ENCODE measurements around the gene COL25A1. TPM values are rescaled to one million over a fixed set of nuclear protein-coding genes. Genes with fewer than 3 reads are reported as not detected.

COL25A1 gene
- total and polyA plus RNA-seq, 4 donors, result 0.61 to 4.4 (median 2.1) TPM

GRCh38 chr4:108900018-108900580 lies 402.4 kb downstream of the COL25A1 start:
- 68% methylated on average over 3 of the region's 3 CpGs for WGBS
- H3K27me3 ChIP-seq (ENCODE audit: control insufficient read depth in 4 of 4, insufficient read depth in 4 of 4, low read length in 3 of 4), result no peaks in the 10 kb centered on the region
- no peak overlapping the region for H3K4me3 ChIP-seq (ENCODE audit: low read depth in 1 of 3, low read length in 3 of 3)
- no peak for DNase-seq (ENCODE audit: low spot score)
- no peak overlapping the region for H3K27ac ChIP-seq (ENCODE audit: low read depth in 1 of 2, low read length in 2 of 2)
- H3K9ac ChIP-seq (ENCODE audit: low read depth in 1 of 2, low read length in 2 of 2), result no peak overlapping the region
- H3K9me3 ChIP-seq (ENCODE audit: control insufficient read depth in 4 of 4, low read length in 3 of 4), result no peaks in the 10 kb centered on the region
- H3K36me3 ChIP-seq (ENCODE audit: control insufficient read depth in 4 of 4, insufficient read depth in 3 of 4, low read depth in 1 of 4, low read length in 3 of 4), result no peaks in the 10 kb centered on the region
- TF ChIP-seq NR2F2 (IDR thresholded peaks at IDR 0.05), result no peak
- TF ChIP-seq TAF1 (conservative IDR thresholded peaks at IDR 0.05), result no peak
- TF ChIP-seq SP1 (IDR thresholded peaks at IDR 0.05), result no peak
- TF ChIP-seq, protein P1, sequence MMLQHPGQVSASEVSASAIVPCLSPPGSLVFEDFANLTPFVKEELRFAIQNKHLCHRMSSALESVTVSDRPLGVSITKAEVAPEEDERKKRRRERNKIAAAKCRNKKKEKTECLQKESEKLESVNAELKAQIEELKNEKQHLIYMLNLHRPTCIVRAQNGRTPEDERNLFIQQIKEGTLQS (IDR thresholded peaks at IDR 0.05), result no peak
- no peak for TF ChIP-seq FOXA1 (IDR thresholded peaks at IDR 0.05)
- no peak for TF ChIP-seq MAX (IDR thresholded peaks at IDR 0.05)
- TF ChIP-seq ZBTB33 (IDR thresholded peaks at IDR 0.05), result no peak
- TF ChIP-seq HNF4A (conservative IDR thresholded peaks at IDR 0.05), result no peak
- no peak for TF ChIP-seq RXRA (IDR thresholded peaks at IDR 0.05)
- no peak for TF ChIP-seq JUND (IDR thresholded peaks at IDR 0.05)
- TF ChIP-seq REST (IDR thresholded peaks at IDR 0.05), result no peak
- no peak for TF ChIP-seq YY1 (IDR thresholded peaks at IDR 0.05)
- TF ChIP-seq HNF4G (IDR thresholded peaks at IDR 0.05), result no peak
- TF ChIP-seq EGR1 (IDR thresholded peaks at IDR 0.05; ENCODE audit: low read depth in 2 of 2), result no peak
- no peaks in the 10 kb centered on the region for H3K4me1 ChIP-seq (ENCODE audit: control insufficient read depth in 4 of 4, insufficient read depth in 4 of 4, low read length in 3 of 4)

DNA sequence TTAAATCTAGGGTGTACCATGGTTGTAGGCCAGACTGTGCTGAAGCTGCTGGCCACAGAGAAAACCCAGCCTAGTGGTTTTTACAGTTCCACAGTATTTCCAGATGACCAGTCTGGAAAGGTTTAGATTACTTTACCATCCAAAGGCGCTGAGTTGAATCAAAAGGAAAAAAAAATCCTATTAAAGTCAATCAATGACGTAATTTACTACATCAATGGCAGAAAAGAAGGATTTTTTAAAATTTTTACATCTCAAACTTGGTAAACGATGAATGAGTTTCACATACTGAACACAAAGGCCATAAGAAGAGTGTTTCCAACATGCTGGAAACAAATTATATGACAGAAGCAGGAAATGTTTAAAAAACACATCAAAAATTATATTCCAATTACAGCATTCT lies 409.0 kb downstream of the COL25A1 start:
- Histone ChIP-seq H3K27me3 (ENCODE audit: control insufficient read depth in 4 of 4, insufficient read depth in 4 of 4, low read length in 3 of 4) (no peaks in the 10 kb centered on the region), H3K4me1 (ENCODE audit: control insufficient read depth in 4 of 4, insufficient read depth in 4 of 4, low read length in 3 of 4) (peaks cover 0 to 2% (median 0%) of the 10 kb centered on the region in 4 donors), H3K9ac (ENCODE audit: low read depth in 1 of 2, low read length in 2 of 2) (no peak overlapping the region), H3K4me3 (ENCODE audit: low read depth in 1 of 3, low read length in 3 of 3) (no peak overlapping the region), H3K9me3 (ENCODE audit: control insufficient read depth in 4 of 4, low read length in 3 of 4) (no peaks in the 10 kb centered on the region), H3K36me3 (ENCODE audit: control insufficient read depth in 4 of 4, insufficient read depth in 3 of 4, low read depth in 1 of 4, low read length in 3 of 4) (no peaks in the 10 kb centered on the region), H3K27ac (ENCODE audit: low read depth in 1 of 2, low read length in 2 of 2) (no peak overlapping the region)
- no peak for DNase-seq (ENCODE audit: low spot score)
- 87% methylated on average over 3 of the region's 3 CpGs for WGBS
- TF ChIP-seq, protein P2, sequence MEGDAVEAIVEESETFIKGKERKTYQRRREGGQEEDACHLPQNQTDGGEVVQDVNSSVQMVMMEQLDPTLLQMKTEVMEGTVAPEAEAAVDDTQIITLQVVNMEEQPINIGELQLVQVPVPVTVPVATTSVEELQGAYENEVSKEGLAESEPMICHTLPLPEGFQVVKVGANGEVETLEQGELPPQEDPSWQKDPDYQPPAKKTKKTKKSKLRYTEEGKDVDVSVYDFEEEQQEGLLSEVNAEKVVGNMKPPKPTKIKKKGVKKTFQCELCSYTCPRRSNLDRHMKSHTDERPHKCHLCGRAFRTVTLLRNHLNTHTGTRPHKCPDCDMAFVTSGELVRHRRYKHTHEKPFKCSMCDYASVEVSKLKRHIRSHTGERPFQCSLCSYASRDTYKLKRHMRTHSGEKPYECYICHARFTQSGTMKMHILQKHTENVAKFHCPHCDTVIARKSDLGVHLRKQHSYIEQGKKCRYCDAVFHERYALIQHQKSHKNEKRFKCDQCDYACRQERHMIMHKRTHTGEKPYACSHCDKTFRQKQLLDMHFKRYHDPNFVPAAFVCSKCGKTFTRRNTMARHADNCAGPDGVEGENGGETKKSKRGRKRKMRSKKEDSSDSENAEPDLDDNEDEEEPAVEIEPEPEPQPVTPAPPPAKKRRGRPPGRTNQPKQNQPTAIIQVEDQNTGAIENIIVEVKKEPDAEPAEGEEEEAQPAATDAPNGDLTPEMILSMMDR (IDR thresholded peaks at IDR 0.05; ENCODE audit: low read depth, low read length, missing input control), result no peak
- TF ChIP-seq FOXA1 (IDR thresholded peaks at IDR 0.05) (no peak), TAF1 (conservative IDR thresholded peaks at IDR 0.05) (no peak), NR2F2 (IDR thresholded peaks at IDR 0.05) (no peak), RXRA (IDR thresholded peaks at IDR 0.05) (no peak), HNF4G (IDR thresholded peaks at IDR 0.05) (no peak), MAX (IDR thresholded peaks at IDR 0.05) (no peak), HNF4A (conservative IDR thresholded peaks at IDR 0.05) (no peak), RAD21 (IDR thresholded peaks at IDR 0.05) (no peak), FOXA2 (IDR thresholded peaks at IDR 0.05) (no peak), REST (IDR thresholded peaks at IDR 0.05) (no peak), YY1 (IDR thresholded peaks at IDR 0.05) (no peak), EGR1 (IDR thresholded peaks at IDR 0.05; ENCODE audit: low read depth in 2 of 2) (no peak)
- TF ChIP-seq, protein P1 (IDR thresholded peaks at IDR 0.05), result no peak
